Mammary epithelial cell (primary cell): ENCODE data around the gene KLC1.

Experiments used
- EZH2 ChIP-seq: IDR thresholded peaks from 2 replicates; pipeline ENCODE4 v1.6.1; 2012; ENCODE audit warnings: low read length, inconsistent platforms, borderline replicate concordance
- TF ChIP-seq, protein P1 (sequence below), 2 donors: IDR thresholded peaks in 1 of 2; conservative IDR thresholded peaks in 1 of 2; 2 replicates each; pipeline ENCODE4 v1.5.1; 2011 to 2012; ENCODE audit warnings: inconsistent platforms in 2 of 2, low read length in 2 of 2, mild to moderate bottlenecking in 2 of 2, control low read depth in 1 of 2, low read depth in 1 of 2; ENCODE audit not compliant: insufficient read depth in 1 of 2; ENCODE audit errors: extremely low read depth in 1 of 2

GRCh38 chr14:103703433-103704385, 74.7 kb downstream of the KLC1 start:
- TF ChIP-seq, protein P1, sequence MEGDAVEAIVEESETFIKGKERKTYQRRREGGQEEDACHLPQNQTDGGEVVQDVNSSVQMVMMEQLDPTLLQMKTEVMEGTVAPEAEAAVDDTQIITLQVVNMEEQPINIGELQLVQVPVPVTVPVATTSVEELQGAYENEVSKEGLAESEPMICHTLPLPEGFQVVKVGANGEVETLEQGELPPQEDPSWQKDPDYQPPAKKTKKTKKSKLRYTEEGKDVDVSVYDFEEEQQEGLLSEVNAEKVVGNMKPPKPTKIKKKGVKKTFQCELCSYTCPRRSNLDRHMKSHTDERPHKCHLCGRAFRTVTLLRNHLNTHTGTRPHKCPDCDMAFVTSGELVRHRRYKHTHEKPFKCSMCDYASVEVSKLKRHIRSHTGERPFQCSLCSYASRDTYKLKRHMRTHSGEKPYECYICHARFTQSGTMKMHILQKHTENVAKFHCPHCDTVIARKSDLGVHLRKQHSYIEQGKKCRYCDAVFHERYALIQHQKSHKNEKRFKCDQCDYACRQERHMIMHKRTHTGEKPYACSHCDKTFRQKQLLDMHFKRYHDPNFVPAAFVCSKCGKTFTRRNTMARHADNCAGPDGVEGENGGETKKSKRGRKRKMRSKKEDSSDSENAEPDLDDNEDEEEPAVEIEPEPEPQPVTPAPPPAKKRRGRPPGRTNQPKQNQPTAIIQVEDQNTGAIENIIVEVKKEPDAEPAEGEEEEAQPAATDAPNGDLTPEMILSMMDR (conservative IDR thresholded peaks at IDR 0.05 in 1 of 2, IDR thresholded peaks at IDR 0.05 in 1 of 2; ENCODE audit: extremely low read depth in 1 of 2, insufficient read depth in 1 of 2, low read depth in 1 of 2, low read length in 2 of 2) = no peak
- TF ChIP-seq EZH2 = no peak
